GM12878 (cell line): Measurements from ENCODE around the gene CXCL8. TPM values are rescaled to one million over a fixed set of nuclear protein-coding genes. Genes with fewer than 3 reads are reported as not detected.

Source experiments
- ATAC-seq: fragments of 200-7000 bp; cut with Tn5 transposase; 3 replicates; pipeline ENCODE4 v1.9.1; 2020; ENCODE audit warnings: mild to moderate bottlenecking, moderate library complexity
- BruUV-seq: library from RNA; stranded (reverse); fragments of 400-500 nt; replicated peaks from 2 replicates; lab custom pipeline; 2021; lab: Mats Ljungman, UMichigan
- CTCF ChIA-PET: fragments of 300-600 bp; sonication (Branson Sonifier 250); formaldehyde crosslinking; extraction: SDS; loops from one replicate; lab custom pipeline; 2021; ENCODE audit warnings: inconsistent platforms; lab: Yijun Ruan, JAX
- POLR2A ChIA-PET: fragments of 350-600 bp; formaldehyde crosslinking; extraction: SDS; loops from one replicate; lab custom pipeline; 2021; ENCODE audit warnings: inconsistent platforms; lab: Charles Lee
- RAD21 ChIA-PET: fragments of 300-600 bp; sonication (Branson Sonifier 250); formaldehyde crosslinking; loops from one replicate; lab custom pipeline; 2023; ENCODE audit warnings: antibody characterized with exemption; ENCODE audit not compliant: unreplicated experiment; lab: Charles Lee
- SMC1A ChIA-PET: fragments of 300-600 bp; sonication (Branson Sonifier 250); formaldehyde crosslinking; loops from one replicate; lab custom pipeline; 2023; ENCODE audit not compliant: unreplicated experiment, uncharacterized antibody; lab: Charles Lee
- DNase-seq: peaks from one replicate; pipeline ENCODE4 v3.0.0-alpha.2; 2011; ENCODE audit warnings: low read depth, low spot score
- FAIRE-seq: peaks from 3 replicates; lab custom pipeline; 2011; peaks lifted over from hg19 to GRCh38; lab: Jason Lieb, UNC
- H2AFZ ChIP-seq: 2 replicates; pipeline ENCODE4 v1.6.0; 2011; ENCODE audit warnings: low read depth, low read length, control low read depth; ENCODE audit not compliant: control insufficient read depth
- H3K27ac ChIP-seq: 2 replicates; pipeline ENCODE4 v1.5.1; 2011; ENCODE audit warnings: control low read depth; ENCODE audit not compliant: control insufficient read depth, insufficient read depth
- H3K27me3 ChIP-seq, 2 experiments: replicated peaks in 1 of 2; 2 replicates each; pipeline versions ENCODE4 v1.6.0 to v1.6.1; 2011; ENCODE audit warnings: low read length in 1 of 2; ENCODE audit not compliant: control insufficient read depth in 2 of 2, insufficient read depth in 2 of 2
- H3K36me3 ChIP-seq, 2 experiments: 2 replicates each; pipeline ENCODE4 v1.5.1; 2011; ENCODE audit warnings: low read length in 1 of 2; ENCODE audit not compliant: control insufficient read depth in 2 of 2, insufficient read depth in 2 of 2
- H3K4me1 ChIP-seq: 2 replicates; pipeline ENCODE4 v1.6.1; 2011; ENCODE audit warnings: mild to moderate bottlenecking, low read length, moderate library complexity, mixed read lengths; ENCODE audit not compliant: control insufficient read depth, insufficient read depth
- H3K4me2 ChIP-seq: 2 replicates; pipeline ENCODE4 v1.6.0; 2011; ENCODE audit warnings: control low read depth; ENCODE audit not compliant: control insufficient read depth, insufficient read depth
- H3K4me3 ChIP-seq: fragments of 200-600 bp; sonication (generic); 2 replicates; pipeline ENCODE4 v1.5.1; 2016
- H3K79me2 ChIP-seq: 2 replicates; pipeline ENCODE4 v1.6.0; 2011; ENCODE audit warnings: low read length; ENCODE audit not compliant: control insufficient read depth, insufficient read depth
- H3K9ac ChIP-seq: 2 replicates; pipeline ENCODE4 v1.8.0; 2011; ENCODE audit warnings: low read length, control low read depth, mixed read lengths; ENCODE audit not compliant: control insufficient read depth, insufficient read depth
- H3K9me3 ChIP-seq: replicated peaks from 3 replicates; pipeline ENCODE4 v1.5.1; 2011; ENCODE audit warnings: mild to moderate bottlenecking, low read length; ENCODE audit not compliant: control insufficient read depth, insufficient read depth
- H4K20me1 ChIP-seq: 2 replicates; pipeline ENCODE4 v1.6.0; 2011; ENCODE audit not compliant: control insufficient read depth, insufficient read depth
- CBX5 ChIP-seq: sonication (generic); IDR thresholded peaks from 2 replicates; pipeline ENCODE4 v1.6.1; 2016; ENCODE audit warnings: low read depth, moderate library complexity, mild to moderate bottlenecking, inconsistent platforms
- FOXM1 ChIP-seq: IDR thresholded peaks from 2 replicates; pipeline ENCODE4 v1.6.1; 2012; ENCODE audit warnings: low read depth, mild to moderate bottlenecking, inconsistent platforms, low read length, moderate library complexity
- RBBP5 ChIP-seq: fragments of 200-600 bp; sonication (generic); conservative IDR thresholded peaks from 2 replicates; pipeline ENCODE4 v1.6.1; 2016
- SIN3A ChIP-seq: IDR thresholded peaks from 2 replicates; pipeline ENCODE4 v1.6.1; 2012; ENCODE audit warnings: low read depth, low read length, improper control_type of control experiment
- SREBF1 ChIP-seq: IDR thresholded peaks from 2 replicates; pipeline ENCODE4 v1.6.1; 2012; ENCODE audit warnings: mild to moderate bottlenecking, low read length
- SUZ12 ChIP-seq: fragments of 200-600 bp; sonication (generic); IDR thresholded peaks from one replicate; pipeline ENCODE4 v1.6.1; 2018; ENCODE audit warnings: antibody characterized with exemption, mild to moderate bottlenecking; ENCODE audit not compliant: unreplicated experiment
- TCF7 ChIP-seq: IDR thresholded peaks from 2 replicates; pipeline ENCODE4 v1.6.1; 2014; ENCODE audit warnings: antibody characterized with exemption, borderline replicate concordance
- WGBS: methylation state at CpG from one replicate; pipeline ENCODE4 v1.1.6; 2016; ENCODE audit warnings: low lambda C conversion rate; ENCODE audit not compliant: insufficient replicate concordance, insufficient coverage; ENCODE audit errors: missing lambda C conversion rate; 5-methylcytosine and 5-hydroxymethylcytosine counted together
- in situ Hi-C: fragments of 300-500 bp; cut with MboI; formaldehyde crosslinking; loops from 9 replicates; pipeline ENCODE4 v1.14.3; 2018; ENCODE audit warnings: mixed read lengths
- intact Hi-C: fragments of 100-400 bp; cut with micrococcal nuclease; formaldehyde crosslinking; loops from one replicate; pipeline ENCODE4 v1.14.2; 2022; ENCODE audit not compliant: unreplicated experiment
- polyA plus RNA-seq, 11 experiments: library from polyadenylated mRNA; depleted of rRNA in 4 of 11; unstranded in 6 of 11; stranded (reverse) in 5 of 11; fragments of >200 nt; fragmentation: Nextera tagmentation in 4 of 11; fragmentation: Illumina TruSeq in 1 of 11; extraction: Ambion mirVana in 4 of 11; extraction: Trizol in 1 of 11; gene quantifications; 1 replicate in 1 of 11; 2 replicates in 10 of 11; pipeline versions ENCODE4 v1.2.1 to v1.2.3, GENCODE V29; 2011 to 2016; ENCODE audit warnings: inconsistent platforms in 2 of 11, missing spikeins in 2 of 11, low read depth in 1 of 11
- total RNA-seq, 4 experiments: library from RNA; depleted of rRNA in 3 of 4; stranded (reverse); fragments of >200 nt in 3 of 4; fragmentation: Illumina TruSeq in 1 of 4; extraction: Trizol in 1 of 4; gene quantifications; 2 replicates each; pipeline versions ENCODE4 v1.2.1 to v1.2.3, GENCODE V29; 2013 to 2021
- TF ChIP-seq, protein P1 (sequence below): fragments of 450-650 bp; IDR thresholded peaks from 2 replicates; pipeline ENCODE4 v1.6.1; 2017; ENCODE audit warnings: mild to moderate bottlenecking

The CXCL8 gene
- total and polyA plus RNA-seq, 10 of the 15 experiments (the other 5 are each of a cell fraction or from before 2014, with no cell fraction given): 0.09 to 0.36 (median 0.19) TPM; not detected in 1

DNA sequence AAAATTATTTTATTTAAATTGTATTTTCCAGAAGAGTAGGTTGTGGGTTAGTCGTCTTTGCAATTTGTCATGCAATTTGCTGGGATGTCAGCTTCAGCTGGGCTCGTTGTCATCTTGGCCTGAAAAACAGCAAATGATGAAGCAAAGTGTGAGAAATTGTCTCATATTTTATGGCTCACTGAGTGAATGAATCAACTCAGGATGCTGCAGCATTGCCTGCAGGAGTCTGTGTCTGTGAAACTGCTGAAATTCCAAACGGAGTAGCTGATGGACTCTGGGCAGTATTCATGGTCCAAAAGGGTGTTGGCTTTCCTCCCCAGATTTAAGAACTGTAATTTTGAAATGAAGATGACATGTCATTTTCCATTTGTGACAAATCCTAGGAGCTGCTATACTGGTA is 37.2 kb downstream of the CXCL8 start:
- H3K36me3 ChIP-seq: no peaks in the 10 kb centered on the region
- H3K4me3 ChIP-seq: no peak overlapping the region
- no peaks in the 10 kb centered on the region for H3K79me2 ChIP-seq
- in situ Hi-C loops (no loop called here), intact Hi-C loops (no loop called here)
- no peaks in the 10 kb centered on the region for H3K27me3 ChIP-seq
- H4K20me1 ChIP-seq: no peaks in the 10 kb centered on the region
- no peak overlapping the region for H3K27ac ChIP-seq
- BruUV-seq: no TSS peak
- no peak for DNase-seq
- FAIRE-seq: no peak
- ChIA-PET SMC1A (no interaction called here), RAD21 (no interaction called here), CTCF (interaction anchor here (1.7 kb wide), 1 partner anchor 47 kb away, joined by 4 read pairs; no protein-coding TSS in a partner anchor), POLR2A (no interaction called here)
- H3K9ac ChIP-seq: no peak overlapping the region
- H3K4me2 ChIP-seq: no peak overlapping the region
- no peak for TF ChIP-seq RBBP5
- TF ChIP-seq, protein P1, sequence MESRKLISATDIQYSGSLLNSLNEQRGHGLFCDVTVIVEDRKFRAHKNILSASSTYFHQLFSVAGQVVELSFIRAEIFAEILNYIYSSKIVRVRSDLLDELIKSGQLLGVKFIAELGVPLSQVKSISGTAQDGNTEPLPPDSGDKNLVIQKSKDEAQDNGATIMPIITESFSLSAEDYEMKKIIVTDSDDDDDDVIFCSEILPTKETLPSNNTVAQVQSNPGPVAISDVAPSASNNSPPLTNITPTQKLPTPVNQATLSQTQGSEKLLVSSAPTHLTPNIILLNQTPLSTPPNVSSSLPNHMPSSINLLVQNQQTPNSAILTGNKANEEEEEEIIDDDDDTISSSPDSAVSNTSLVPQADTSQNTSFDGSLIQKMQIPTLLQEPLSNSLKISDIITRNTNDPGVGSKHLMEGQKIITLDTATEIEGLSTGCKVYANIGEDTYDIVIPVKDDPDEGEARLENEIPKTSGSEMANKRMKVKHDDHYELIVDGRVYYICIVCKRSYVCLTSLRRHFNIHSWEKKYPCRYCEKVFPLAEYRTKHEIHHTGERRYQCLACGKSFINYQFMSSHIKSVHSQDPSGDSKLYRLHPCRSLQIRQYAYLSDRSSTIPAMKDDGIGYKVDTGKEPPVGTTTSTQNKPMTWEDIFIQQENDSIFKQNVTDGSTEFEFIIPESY: no peak
- no peak for TF ChIP-seq SIN3A
- no peak for ATAC-seq
- H2AFZ ChIP-seq: no peak overlapping the region
- WGBS: 0% methylated on average over 3 of the region's 3 CpGs
- no peaks in the 10 kb centered on the region for H3K9me3 ChIP-seq
- no peaks in the 10 kb centered on the region for H3K4me1 ChIP-seq

DNA sequence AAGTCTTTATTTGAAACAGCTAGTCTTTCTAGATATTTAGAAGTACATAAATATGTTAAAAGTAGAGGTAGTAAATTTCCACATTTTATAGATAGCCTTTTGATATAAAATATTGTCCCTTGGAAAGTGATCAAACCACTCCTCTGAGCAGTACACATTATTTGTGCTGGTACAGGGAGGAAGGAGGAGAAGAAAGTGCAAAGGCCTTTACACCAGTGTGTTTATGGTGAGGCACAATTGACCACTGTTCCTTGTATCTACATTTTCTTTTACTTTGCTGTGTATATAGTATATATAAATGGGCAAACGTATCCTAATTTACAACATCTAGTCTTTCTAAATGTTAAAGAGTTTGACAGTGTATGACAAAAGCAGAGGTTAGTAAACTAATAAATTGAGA is 39.9 kb downstream of the CXCL8 start:
- Histone ChIP-seq H3K4me1 (no peaks in the 10 kb centered on the region), H4K20me1 (no peaks in the 10 kb centered on the region), H3K4me3 (no peak overlapping the region), H3K27ac (no peak overlapping the region), H3K79me2 (no peaks in the 10 kb centered on the region), H3K9ac (no peak overlapping the region), H3K27me3 (no peaks in the 10 kb centered on the region), H3K4me2 (no peak overlapping the region), H3K36me3 (no peaks in the 10 kb centered on the region), H3K9me3 (no peaks in the 10 kb centered on the region), H2AFZ (no peak overlapping the region)
- in situ Hi-C loops (no loop called here), intact Hi-C loops (no loop called here)
- BruUV-seq: no TSS peak
- CTCF ChIA-PET: no interaction called here
- no peak for TF ChIP-seq SUZ12
- TF ChIP-seq TCF7: no peak
- no peak for TF ChIP-seq CBX5
- TF ChIP-seq SREBF1: no peak
- TF ChIP-seq FOXM1: no peak
- ATAC-seq (no peak), DNase-seq (no peak), FAIRE-seq (peak; percentile 38)
- SMC1A ChIA-PET: interaction anchor here (0.7 to 0.8 kb wide), 2 partner anchors 19 to 135 kb away, joined by 3 to 4 read pairs; no protein-coding TSS in a partner anchor
- 0% methylated on average over 1 of the region's 1 CpG for WGBS
- RAD21 ChIA-PET: no interaction called here
- POLR2A ChIA-PET: no interaction called here
